DMS153 treated with DMSO at 0.1 percent for 48 hours (cell line): Measurements from ENCODE around the gene DCK.
"Not testable (repeated sequence)": the region's sequence is repeated elsewhere in the genome, so short reads cannot be mapped to it uniquely, and the experiment has no call there.

Experiments used
- DNase-seq: peaks from one replicate; lab custom pipeline; 2025; ENCODE audit not compliant: unreplicated experiment; lab: John Stamatoyannopoulos, UW

DCK gene

GRCh38 chr4:70999639-71000038 lies 6.2 kb downstream of the DCK start:
- not testable (repeated sequence) for DNase-seq

- not testable (repeated sequence) for DNase-seq
These were observed 7.9 kb downstream of the DCK start for GRCh38 chr4:71001363-71001762.

GRCh38 chr4:71004281-71004851 lies 10.9 kb downstream of the DCK start:
- DNase-seq, result no peak

GRCh38 chr4:71005025-71005424 lies 11.6 kb downstream of the DCK start:
- DNase-seq, result not testable (repeated sequence)

GRCh38 chr4:71006203-71006907 lies 12.9 kb downstream of the DCK start:
- no peak for DNase-seq

GRCh38 chr4:71008196-71008595 lies 14.7 kb downstream of the DCK start:
- no peak for DNase-seq

GRCh38 chr4:71009086-71009485 lies 15.6 kb downstream of the DCK start:
- no peak for DNase-seq

- DNase-seq, result no peak
These were observed 16.6 kb downstream of the DCK start for GRCh38 chr4:71009890-71010588.

- no peak for DNase-seq
These were observed 18.0 kb downstream of the DCK start for GRCh38 chr4:71011451-71011850.

GRCh38 chr4:71017391-71017790 lies 23.9 kb downstream of the DCK start:
- not testable (repeated sequence) for DNase-seq

- no peak for DNase-seq
These were observed 27.2 kb downstream of the DCK start for GRCh38 chr4:71020611-71021010.

GRCh38 chr4:71025654-71026053 lies 32.2 kb downstream of the DCK start:
- DNase-seq, result no peak

- DNase-seq, result no peak
These were observed 32.6 kb downstream of the DCK start for GRCh38 chr4:71026086-71026485.

GRCh38 chr4:71027611-71028010 lies 34.2 kb downstream of the DCK start:
- DNase-seq, result no peak

- no peak for DNase-seq
These were observed 36.1 kb downstream of the DCK start for GRCh38 chr4:71029504-71029903.

- not testable (repeated sequence) for DNase-seq
These were observed 38.7 kb downstream of the DCK start for GRCh38 chr4:71032106-71032505.

GRCh38 chr4:71045256-71045655 lies 51.8 kb downstream of the DCK start:
- no peak for DNase-seq

- DNase-seq, result no peak
These were observed 55.9 kb downstream of the DCK start for GRCh38 chr4:71049395-71049794.

GRCh38 chr4:71050809-71051208 lies 57.4 kb downstream of the DCK start:
- DNase-seq, result no peak

GRCh38 chr4:71052034-71052433 lies 58.6 kb downstream of the DCK start:
- DNase-seq, result no peak

- DNase-seq, result no peak
These were observed 59.3 kb downstream of the DCK start for GRCh38 chr4:71052716-71053115.

GRCh38 chr4:71053613-71054012 lies 60.2 kb downstream of the DCK start:
- DNase-seq, result not testable (repeated sequence)
